Prostate gland (tissue), 2 donors: ENCODE data around the gene SKOR1. TPM values are rescaled to one million over a fixed set of nuclear protein-coding genes. Genes with fewer than 3 reads are reported as not detected.

Experiments
- DNase-seq: peaks from one replicate; pipeline ENCODE4 v3.0.0-alpha.2; 2019; ENCODE audit warnings: low spot score
- H3K27ac ChIP-seq, 2 donors: fragments of 200-600 bp; sonication (generic); 2 replicates each; pipeline ENCODE4 v1.5.1; 2017 to 2019
- H3K27me3 ChIP-seq: fragments of 200-600 bp; sonication (generic); replicated peaks from 2 replicates; pipeline ENCODE4 v1.5.1; 2019; ENCODE audit not compliant: insufficient read depth
- H3K36me3 ChIP-seq, 2 donors: fragments of 200-600 bp; sonication (generic); 1 replicate in 1 of 2; 2 replicates in 1 of 2; pipeline versions ENCODE4 v1.5.1 to v1.8.1; 2017 to 2019
- H3K4me1 ChIP-seq: fragments of 200-600 bp; sonication (generic); replicated peaks from 2 replicates; pipeline ENCODE4 v1.5.1; 2019
- H3K4me3 ChIP-seq, 2 donors: fragments of 200-600 bp; sonication (generic); 2 replicates each; pipeline ENCODE4 v1.5.1; 2017 to 2019
- H3K9me3 ChIP-seq: fragments of 200-600 bp; sonication (generic); 2 replicates; pipeline ENCODE4 v1.5.1; 2017
- POLR2A ChIP-seq: fragments of 450-650 bp; IDR thresholded peaks from one replicate; pipeline ENCODE4 v1.6.1; 2016; ENCODE audit warnings: antibody characterized with exemption, mild to moderate bottlenecking
- POLR2AphosphoS5 ChIP-seq: sonication (generic); formaldehyde crosslinking; IDR thresholded peaks from one replicate; pipeline ENCODE4 v1.6.1; 2017; ENCODE audit warnings: antibody characterized with exemption
- WGBS: methylation state at CpG from one replicate; pipeline ENCODE4 v1.1.5; 2018; 5-methylcytosine and 5-hydroxymethylcytosine counted together
- intact Hi-C: fragments of 100-400 bp; cut with DNase I; formaldehyde crosslinking; loops from one replicate; pipeline ENCODE4 v1.14.2; 2022
- total RNA-seq, 2 donors: library from RNA; depleted of rRNA; stranded (reverse); fragments of >200 nt; gene quantifications; one replicate each; pipeline ENCODE4 v1.1.0, GENCODE V29; 2016
- TF ChIP-seq, protein P1 (sequence below), 4 experiments: fragments of 200-600 bp in 2 of 4; fragments of 450-650 bp in 2 of 4; sonication (generic) in 2 of 4; IDR thresholded peaks; 1 replicate in 3 of 4; 2 replicates in 1 of 4; pipeline ENCODE4 v1.5.1; 2016 to 2019; ENCODE audit warnings: antibody characterized with exemption in 4 of 4, mild to moderate bottlenecking in 2 of 4, moderate library complexity in 2 of 4

Gene SKOR1
- total RNA-seq, 2 donors from 2014 or later, result 0.59 to 1.7 TPM

GRCh38 chr15:67796196-67797127 lies 28.8 kb upstream of the SKOR1 start:
- no peaks in the 10 kb centered on the region for H3K36me3 ChIP-seq
- no peaks in the 10 kb centered on the region for H3K27me3 ChIP-seq
- no peak overlapping the region for H3K27ac ChIP-seq
- H3K4me3 ChIP-seq, result no peak overlapping the region
- no peaks in the 10 kb centered on the region for H3K4me1 ChIP-seq
- intact Hi-C loops, result no loop called here
- no peaks in the 10 kb centered on the region for H3K9me3 ChIP-seq
- 81% methylated on average over 4 of the region's 4 CpGs for WGBS
- no peak for DNase-seq
- TF ChIP-seq, protein P1, sequence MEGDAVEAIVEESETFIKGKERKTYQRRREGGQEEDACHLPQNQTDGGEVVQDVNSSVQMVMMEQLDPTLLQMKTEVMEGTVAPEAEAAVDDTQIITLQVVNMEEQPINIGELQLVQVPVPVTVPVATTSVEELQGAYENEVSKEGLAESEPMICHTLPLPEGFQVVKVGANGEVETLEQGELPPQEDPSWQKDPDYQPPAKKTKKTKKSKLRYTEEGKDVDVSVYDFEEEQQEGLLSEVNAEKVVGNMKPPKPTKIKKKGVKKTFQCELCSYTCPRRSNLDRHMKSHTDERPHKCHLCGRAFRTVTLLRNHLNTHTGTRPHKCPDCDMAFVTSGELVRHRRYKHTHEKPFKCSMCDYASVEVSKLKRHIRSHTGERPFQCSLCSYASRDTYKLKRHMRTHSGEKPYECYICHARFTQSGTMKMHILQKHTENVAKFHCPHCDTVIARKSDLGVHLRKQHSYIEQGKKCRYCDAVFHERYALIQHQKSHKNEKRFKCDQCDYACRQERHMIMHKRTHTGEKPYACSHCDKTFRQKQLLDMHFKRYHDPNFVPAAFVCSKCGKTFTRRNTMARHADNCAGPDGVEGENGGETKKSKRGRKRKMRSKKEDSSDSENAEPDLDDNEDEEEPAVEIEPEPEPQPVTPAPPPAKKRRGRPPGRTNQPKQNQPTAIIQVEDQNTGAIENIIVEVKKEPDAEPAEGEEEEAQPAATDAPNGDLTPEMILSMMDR (IDR thresholded peaks at IDR 0.05), result no peak
- no peak for TF ChIP-seq POLR2AphosphoS5
- no peak for TF ChIP-seq POLR2A

DNA sequence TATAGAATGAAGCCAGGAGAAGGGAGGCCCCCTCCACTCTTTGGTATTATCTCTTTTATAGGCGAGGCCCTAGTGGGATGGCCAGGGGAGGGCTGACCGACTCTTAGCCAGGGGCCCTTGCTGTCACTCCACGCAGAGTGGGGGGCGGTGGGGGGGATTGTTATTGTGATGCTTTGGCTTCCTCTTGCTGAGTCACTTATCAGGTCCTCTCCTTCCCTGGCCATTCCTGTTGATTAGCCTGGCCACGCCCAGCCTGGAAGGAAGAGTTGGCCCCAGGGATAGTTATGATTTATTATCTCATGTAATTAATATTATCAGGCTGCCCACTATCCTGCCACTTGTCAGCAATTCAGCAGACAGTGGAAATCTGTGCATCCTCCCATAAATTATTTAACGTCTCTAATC lies 25.5 kb upstream of the SKOR1 start:
- Histone ChIP-seq H3K9me3 (no peaks in the 10 kb centered on the region), H3K4me1 (no peaks in the 10 kb centered on the region), H3K36me3 (no peaks in the 10 kb centered on the region), H3K27me3 (no peaks in the 10 kb centered on the region), H3K4me3 (no peak overlapping the region), H3K27ac (no peak overlapping the region)
- 71% methylated on average over 6 of the region's 6 CpGs for WGBS
- intact Hi-C loops, result no loop called here
- TF ChIP-seq POLR2AphosphoS5 (no peak), POLR2A (no peak)
- TF ChIP-seq, protein P1 (IDR thresholded peaks at IDR 0.05), result no peak
- DNase-seq, result no peak

DNA sequence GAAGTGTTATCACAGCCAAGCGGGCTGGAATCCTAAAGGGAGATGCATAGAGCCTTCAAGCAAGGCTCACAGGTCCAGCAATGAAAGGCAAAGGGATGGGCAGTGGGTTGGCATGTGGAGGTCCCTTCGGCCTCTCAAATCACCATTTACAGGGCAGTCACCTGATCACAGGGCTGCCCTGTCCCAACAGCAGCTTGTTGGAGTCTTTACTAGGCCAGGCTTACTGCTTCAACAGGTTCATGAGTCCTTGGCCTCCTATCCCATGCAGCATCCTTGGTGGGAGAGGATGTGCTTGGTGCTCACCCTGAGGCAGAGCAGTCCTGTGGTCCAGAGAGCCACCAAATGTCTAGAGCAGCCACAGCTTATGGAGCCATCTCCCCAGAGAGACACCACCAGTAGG lies 24.2 kb upstream of the SKOR1 start:
- WGBS, result 93% methylated on average over 2 of the region's 2 CpGs
- TF ChIP-seq POLR2A (no peak), POLR2AphosphoS5 (no peak)
- TF ChIP-seq, protein P1 (IDR thresholded peaks at IDR 0.05), result no peak
- Histone ChIP-seq H3K9me3 (no peaks in the 10 kb centered on the region), H3K27me3 (no peaks in the 10 kb centered on the region), H3K36me3 (no peaks in the 10 kb centered on the region), H3K4me3 (no peak overlapping the region), H3K4me1 (no peaks in the 10 kb centered on the region), H3K27ac (no peak overlapping the region)
- intact Hi-C loops, result no loop called here
- no peak for DNase-seq

DNA sequence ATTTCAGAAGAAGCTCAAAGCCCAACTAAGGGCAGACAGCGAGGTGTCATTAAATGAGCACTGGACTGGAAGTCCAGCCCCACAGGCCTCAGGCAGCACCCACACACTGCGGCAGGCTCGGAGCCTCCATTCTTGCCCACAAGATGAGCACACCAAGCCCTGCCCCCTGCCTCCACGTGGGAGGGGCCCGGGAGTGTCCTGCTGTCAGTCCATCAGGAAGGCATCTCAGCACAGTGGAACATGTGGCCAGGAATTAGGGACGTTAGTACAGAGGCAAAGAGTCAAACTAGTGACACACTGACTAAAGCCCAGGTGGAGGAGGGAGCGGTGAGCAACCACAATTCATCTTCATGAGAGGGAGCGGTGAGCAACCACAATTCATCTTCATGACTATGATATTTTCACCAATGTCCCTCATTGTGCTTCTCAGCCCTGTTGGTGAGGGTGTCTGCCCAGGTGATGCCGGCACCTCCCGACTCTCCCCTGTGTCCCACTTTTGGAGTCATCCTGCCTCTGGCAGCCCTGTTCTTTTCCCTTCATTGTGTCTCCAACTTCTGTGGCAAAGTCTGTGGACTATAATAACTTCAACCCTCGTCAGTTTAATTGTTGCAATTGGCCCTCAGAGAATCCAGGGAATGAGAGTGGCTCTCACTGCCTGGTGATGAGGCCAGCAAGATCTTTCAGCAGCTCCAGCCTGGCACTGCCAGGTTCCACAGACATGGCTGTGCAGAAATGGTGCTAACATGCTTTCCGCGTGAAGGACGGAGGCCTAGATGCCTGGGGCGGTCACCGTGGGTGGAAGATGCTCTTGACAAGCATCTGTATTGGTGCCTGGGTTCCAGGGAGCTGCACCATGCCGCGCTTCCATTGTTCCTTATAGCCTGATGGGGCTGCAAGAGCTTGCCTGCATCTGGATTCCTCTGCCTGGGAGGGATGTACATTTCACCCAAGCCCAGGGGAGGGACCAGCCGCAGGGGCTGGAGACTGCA lies 23.1 kb upstream of the SKOR1 start:
- Histone ChIP-seq H3K4me1 (no peaks in the 10 kb centered on the region), H3K4me3 (no peak overlapping the region), H3K9me3 (no peaks in the 10 kb centered on the region), H3K27me3 (no peaks in the 10 kb centered on the region), H3K36me3 (peaks cover 0 to 4% of the 10 kb centered on the region in 2 donors), H3K27ac (no peak overlapping the region)
- intact Hi-C loops, result no loop called here
- TF ChIP-seq POLR2A (no peak), POLR2AphosphoS5 (no peak)
- TF ChIP-seq, protein P1 (IDR thresholded peaks at IDR 0.05), result no peak
- 88% methylated on average over 19 of the region's 19 CpGs for WGBS
- no peak for DNase-seq
